Heart right ventricle (tissue), 16 donors: ENCODE measurements around the gene HAAO. TPM values are rescaled to one million over a fixed set of nuclear protein-coding genes. Genes with fewer than 3 reads are reported as not detected.

Experiments
- ATAC-seq, 8 donors: fragments of 200-7000 bp; cut with Tn5 transposase; one replicate each; pipeline ENCODE4 v1.9.1; 2020; ENCODE audit warnings: mild to moderate bottlenecking in 8 of 8, moderate library complexity in 8 of 8, moderate number of reproducible peaks in 1 of 8
- DNase-seq, 2 donors: peaks; one replicate each; pipeline ENCODE4 v3.0.0-alpha.2; 2020
- H3K27ac ChIP-seq, 10 donors: fragments of 200-600 bp; sonication (generic) in 2 of 10; one replicate each; pipeline versions ENCODE4 v1.5.0 to v1.8.0; 2020 to 2022; ENCODE audit warnings: mild to moderate bottlenecking in 3 of 10
- H3K27me3 ChIP-seq, 7 donors: fragments of 200-600 bp; one replicate each; pipeline ENCODE4 v1.8.0; 2021 to 2022; ENCODE audit warnings: mild to moderate bottlenecking in 2 of 7
- H3K36me3 ChIP-seq, 9 donors: fragments of 200-600 bp; sonication (generic) in 1 of 9; one replicate each; pipeline versions ENCODE4 v1.5.0 to v1.8.0; 2020 to 2022; ENCODE audit warnings: mild to moderate bottlenecking in 2 of 9
- H3K4me1 ChIP-seq, 9 donors: fragments of 200-600 bp; sonication (generic) in 1 of 9; one replicate each; pipeline versions ENCODE4 v1.5.0 to v1.8.0; 2020 to 2022; ENCODE audit warnings: mild to moderate bottlenecking in 4 of 9
- H3K4me3 ChIP-seq, 10 donors: fragments of 200-600 bp; sonication (generic) in 2 of 10; one replicate each; pipeline versions ENCODE4 v1.5.0 to v1.8.0; 2020 to 2022; ENCODE audit warnings: mild to moderate bottlenecking in 7 of 10, moderate library complexity in 2 of 10
- H3K9me3 ChIP-seq, 11 donors: fragments of 200-600 bp in 10 of 11; sonication (generic) in 2 of 11; one replicate each; pipeline versions ENCODE4 v1.5.0 to v1.8.0; 2013 to 2022; ENCODE audit warnings: mild to moderate bottlenecking in 2 of 11, control low read depth in 1 of 11, moderate library complexity in 1 of 11
- WGBS, 2 donors: extraction: QIAGEN DNeasy Blood & Tissue Kit; methylation state at CpG; one replicate each; pipeline ENCODE4 v1.1.7; 2013; ENCODE audit warnings: inconsistent platforms in 1 of 2; 5-methylcytosine and 5-hydroxymethylcytosine counted together
- intact Hi-C, 10 donors: fragments of 100-400 bp; cut with DNase I; formaldehyde crosslinking; loops; one replicate each; pipeline versions ENCODE4 v1.11.1 to v1.14.2; 2022
- polyA plus RNA-seq, 2 donors: library from polyadenylated mRNA; stranded (reverse); fragments of 200-250 nt; gene quantifications; one replicate each; pipeline ENCODE4 v1.2.3, GENCODE V29; 2013
- total RNA-seq, 10 donors: library from RNA; stranded (reverse); fragmentation: NEBNext Ultra II Directional in 3 of 10; extraction: Animal tissue kit (Norgen Biotek cat#: 25700) in 3 of 10; gene quantifications; one replicate each; pipeline versions ENCODE4 v1.2.1 to v1.2.4, GENCODE V29; 2021 to 2023
- TF ChIP-seq, protein P1 (sequence below), 9 donors: fragments of 200-600 bp; sonication (generic) in 2 of 9; IDR thresholded peaks; one replicate each; pipeline versions ENCODE4 v1.5.0 to v1.8.0; 2021 to 2022; ENCODE audit warnings: antibody characterized with exemption in 9 of 9, mild to moderate bottlenecking in 5 of 9, moderate library complexity in 1 of 9
- donor health status: Arrhythmogenic right ventricular cardiomyopathy.
- donor health status: ischemic (EF 13 %, LVEDD 7.1; RV severe dilation, severe dysfunction).
- donor health status: healthy with polysubstance abuse.
- donor health status: DM: no; HTN: yes; CAD: no.
- donor health status: DM: no; HTN: no; CAD: no.
- donor health status: ischemic (EF 25% LVEDD 6.9; RV normal size, moderate dysfunction).
- donor health status: ischemic (EF 25% LVEDD 5.7; RV mildly dilated, moderate dysfunction).
- donor health status: healthy.
- donor health status: DM: yes; HTN: yes; CAD: no.
- donor health status: Ischemic cardiomyopathy.
- donor health status: ischemic (EF 35%, LVEDD 5.7; RV mildly dilated, moderate dysfunction).
- donor health status: nonischemic (EF 11% LVEDD 7.7; RV severe dilation, severe dysfunction).
- donor health status: DM: yes; HTN: yes; CAD: no.
- donor health status: PGD.
- donor health status: ischemic (EF 29% LVEDD 5.4; RV normal size, mild dysfunction).
- donor health status: nonischemic (EF 23%, LVEDD 6.1; RV moderate dilation, normal function).

HAAO gene
- total and polyA plus RNA-seq, 12 donors = 0.80 to 6.4 (median 2.7) TPM

DNA sequence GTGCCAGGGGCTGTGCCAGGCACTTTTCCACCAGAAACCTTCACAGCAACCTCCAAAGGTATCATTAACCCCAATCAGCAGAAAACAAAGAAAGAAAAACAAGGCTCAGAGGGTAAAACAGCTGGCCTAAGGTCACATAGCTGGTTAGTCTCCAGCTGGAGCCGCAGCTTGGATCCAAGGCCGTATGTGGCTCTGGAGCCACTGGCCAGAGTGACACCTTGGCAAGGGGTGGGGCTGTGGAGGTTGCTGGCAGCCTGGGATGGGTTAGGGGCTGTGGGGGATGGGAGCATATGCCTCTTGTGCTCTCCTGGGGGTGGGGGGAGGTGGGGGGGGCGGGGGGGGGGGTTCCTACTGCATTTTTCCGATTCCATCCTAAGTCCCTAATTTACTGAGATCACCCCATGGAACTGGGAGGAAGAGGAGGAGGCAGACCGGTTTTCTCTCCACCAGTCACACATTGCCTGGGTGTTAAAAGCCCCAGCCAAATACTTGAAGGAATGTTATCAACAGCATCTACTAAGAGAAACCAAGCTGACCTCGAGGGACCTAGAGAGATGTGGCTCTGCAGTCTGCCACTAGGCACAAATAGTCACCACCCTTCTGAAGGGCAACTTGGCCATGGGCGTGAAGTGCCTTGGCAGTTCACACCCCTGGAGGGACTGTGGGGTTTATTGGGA lies 8.0 kb downstream of the HAAO start:
- peaks cover 0 to 7% (median 0%) of the 10 kb centered on the region in 9 donors for H3K4me1 ChIP-seq
- intact Hi-C loops = no loop called here
- ATAC-seq = no peak
- peaks cover 0 to 7% (median 0%) of the 10 kb centered on the region in 11 donors for H3K9me3 ChIP-seq
- no peak overlapping the region for H3K27ac ChIP-seq
- DNase-seq = no peak
- 69 to 81% methylated on average over 6 to 7 of the region's 7 CpGs for WGBS, 2 donors
- TF ChIP-seq, protein P1, sequence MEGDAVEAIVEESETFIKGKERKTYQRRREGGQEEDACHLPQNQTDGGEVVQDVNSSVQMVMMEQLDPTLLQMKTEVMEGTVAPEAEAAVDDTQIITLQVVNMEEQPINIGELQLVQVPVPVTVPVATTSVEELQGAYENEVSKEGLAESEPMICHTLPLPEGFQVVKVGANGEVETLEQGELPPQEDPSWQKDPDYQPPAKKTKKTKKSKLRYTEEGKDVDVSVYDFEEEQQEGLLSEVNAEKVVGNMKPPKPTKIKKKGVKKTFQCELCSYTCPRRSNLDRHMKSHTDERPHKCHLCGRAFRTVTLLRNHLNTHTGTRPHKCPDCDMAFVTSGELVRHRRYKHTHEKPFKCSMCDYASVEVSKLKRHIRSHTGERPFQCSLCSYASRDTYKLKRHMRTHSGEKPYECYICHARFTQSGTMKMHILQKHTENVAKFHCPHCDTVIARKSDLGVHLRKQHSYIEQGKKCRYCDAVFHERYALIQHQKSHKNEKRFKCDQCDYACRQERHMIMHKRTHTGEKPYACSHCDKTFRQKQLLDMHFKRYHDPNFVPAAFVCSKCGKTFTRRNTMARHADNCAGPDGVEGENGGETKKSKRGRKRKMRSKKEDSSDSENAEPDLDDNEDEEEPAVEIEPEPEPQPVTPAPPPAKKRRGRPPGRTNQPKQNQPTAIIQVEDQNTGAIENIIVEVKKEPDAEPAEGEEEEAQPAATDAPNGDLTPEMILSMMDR (IDR thresholded peaks at IDR 0.05) = no peak
- H3K36me3 ChIP-seq = peaks cover 0 to 24% (median 0%) of the 10 kb centered on the region in 9 donors
- peaks cover 0 to 4% (median 0%) of the 10 kb centered on the region in 7 donors for H3K27me3 ChIP-seq
- H3K4me3 ChIP-seq = no peak overlapping the region

- 92 to 93% methylated on average over 9 of the region's 9 CpGs for whole genome bisulfite sequencing, 2 donors
- H3K27ac ChIP-seq = no peak overlapping the region
- ATAC-seq (no peak), DNase-seq (no peak)
- H3K36me3 ChIP-seq = peaks cover 0 to 24% (median 0%) of the 10 kb centered on the region in 9 donors
- intact Hi-C loops = no loop called here
- H3K27me3 ChIP-seq = no peaks in the 10 kb centered on the region
- H3K4me3 ChIP-seq = no peak overlapping the region
- H3K9me3 ChIP-seq = peaks cover 0 to 8% (median 0%) of the 10 kb centered on the region in 11 donors
- peaks cover 0 to 7% (median 0%) of the 10 kb centered on the region in 9 donors for H3K4me1 ChIP-seq
- TF ChIP-seq, protein P1 (IDR thresholded peaks at IDR 0.05) = no peak
Measured at GRCh38 chr2:42783511-42783910, 8.9 kb downstream of the HAAO start.

GRCh38 chr2:42781181-42781580 lies 11.2 kb downstream of the HAAO start:
- Histone ChIP-seq H3K4me3 (no peak overlapping the region), H3K4me1 (peaks cover 0 to 2% (median 0%) of the 10 kb centered on the region in 9 donors), H3K27ac (no peak overlapping the region), H3K9me3 (peaks cover 0 to 18% (median 0%) of the 10 kb centered on the region in 11 donors), H3K27me3 (no peaks in the 10 kb centered on the region), H3K36me3 (peaks cover 0 to 24% (median 0%) of the 10 kb centered on the region in 9 donors)
- no peak for ATAC-seq
- 89 to 93% methylated on average over 1 of the region's 1 CpG for WGBS, 2 donors
- DNase-seq = no peak
- intact Hi-C loops = no loop called here
- TF ChIP-seq, protein P1 (IDR thresholded peaks at IDR 0.05) = no peak

GRCh38 chr2:42777883-42778805 lies 14.2 kb downstream of the HAAO start:
- peaks cover 0 to 16% (median 0%) of the 10 kb centered on the region in 9 donors for H3K36me3 ChIP-seq
- TF ChIP-seq, protein P1 (IDR thresholded peaks at IDR 0.05) = no peak
- H3K9me3 ChIP-seq = peaks cover 0 to 18% (median 0%) of the 10 kb centered on the region in 11 donors
- 96 to 99% methylated on average over 3 of the region's 3 CpGs for WGBS, 2 donors
- DNase-seq (no peak), ATAC-seq (peak in 1 of 8 donors; percentile 35)
- no peaks in the 10 kb centered on the region for H3K4me1 ChIP-seq
- no peak overlapping the region for H3K4me3 ChIP-seq
- H3K27ac ChIP-seq = no peak overlapping the region
- intact Hi-C loops = no loop called here
- no peaks in the 10 kb centered on the region for H3K27me3 ChIP-seq
